GM18508 (cell line): ENCODE results near the gene XPC.

Source experiments
- ATAC-seq: cut with Tn5 transposase; IDR thresholded peaks from one replicate; pipeline ENCODE4 v1.9.1; 2021; ENCODE audit warnings: moderate number of reproducible peaks; ENCODE audit not compliant: insufficient read depth, unreplicated experiment

Gene XPC

DNA sequence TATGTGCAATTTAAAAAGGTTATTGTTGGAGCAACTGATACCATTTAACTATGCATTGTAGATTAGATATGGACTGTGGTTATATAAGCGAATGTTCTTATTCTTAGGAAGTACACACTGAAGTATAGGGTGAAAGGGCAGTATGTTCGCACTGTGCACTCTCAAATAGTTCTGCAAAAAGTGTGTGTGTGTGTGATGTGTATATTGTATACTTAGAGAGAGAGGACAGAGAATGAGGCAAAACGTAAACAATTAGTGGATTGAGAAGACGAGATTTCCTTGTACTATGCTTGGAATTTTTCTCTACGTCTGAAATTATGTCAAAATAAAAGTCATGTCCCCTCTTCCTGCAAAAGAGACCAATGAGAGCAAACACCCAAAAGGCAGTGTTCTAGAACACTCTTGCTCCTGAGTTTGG is 30.6 kb upstream of the XPC start:
- ATAC-seq, result no peak

DNA sequence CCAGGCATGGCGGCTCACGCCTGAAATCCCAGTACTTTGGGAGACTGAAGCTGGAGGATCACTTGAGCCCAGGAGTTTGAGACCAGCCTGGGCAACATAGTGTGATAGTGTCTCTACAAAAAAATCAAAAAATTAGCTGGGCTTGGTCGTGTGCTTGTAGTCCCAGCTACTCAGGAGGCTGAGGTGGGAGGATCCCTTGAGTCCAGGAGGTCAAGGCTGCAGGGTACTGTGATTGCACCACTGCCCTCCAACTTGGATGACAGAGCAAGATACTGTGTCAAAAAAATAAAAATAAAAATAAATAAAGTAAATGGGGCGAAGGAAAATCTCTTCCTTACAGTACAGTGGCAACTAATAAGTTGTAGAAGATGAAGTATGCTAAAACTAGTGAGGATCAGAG is 29.8 kb upstream of the XPC start:
- no peak for ATAC-seq

DNA sequence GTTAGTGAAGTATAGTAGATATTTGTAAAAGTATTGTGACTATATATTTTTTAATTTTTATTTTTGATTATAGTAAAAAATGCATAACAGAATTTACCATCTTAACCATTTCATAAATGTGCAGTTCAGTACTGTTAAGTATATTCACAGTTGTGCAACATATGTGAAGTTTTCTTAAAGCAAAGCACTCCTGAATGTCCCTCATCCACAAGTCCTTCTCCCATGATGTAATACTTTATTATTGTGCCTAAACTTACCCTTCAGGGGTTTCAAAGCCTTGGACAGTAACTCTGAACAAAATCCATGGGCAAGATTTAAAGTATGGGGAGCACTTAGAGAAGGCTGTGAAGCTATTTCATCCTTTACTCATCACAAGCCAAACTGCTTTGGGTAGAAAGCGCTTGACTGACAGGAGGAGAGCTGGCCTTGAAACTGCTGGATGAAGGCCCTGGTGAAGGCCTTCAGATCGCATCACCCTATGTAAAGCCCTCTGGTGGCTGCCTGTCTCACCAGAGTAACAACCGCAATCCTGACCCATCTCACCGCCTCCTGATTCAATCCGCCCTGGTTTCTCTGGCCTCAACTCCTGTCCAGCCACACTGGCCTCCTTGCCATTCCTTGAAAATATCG is 28.3 kb upstream of the XPC start:
- no peak for ATAC-seq

DNA sequence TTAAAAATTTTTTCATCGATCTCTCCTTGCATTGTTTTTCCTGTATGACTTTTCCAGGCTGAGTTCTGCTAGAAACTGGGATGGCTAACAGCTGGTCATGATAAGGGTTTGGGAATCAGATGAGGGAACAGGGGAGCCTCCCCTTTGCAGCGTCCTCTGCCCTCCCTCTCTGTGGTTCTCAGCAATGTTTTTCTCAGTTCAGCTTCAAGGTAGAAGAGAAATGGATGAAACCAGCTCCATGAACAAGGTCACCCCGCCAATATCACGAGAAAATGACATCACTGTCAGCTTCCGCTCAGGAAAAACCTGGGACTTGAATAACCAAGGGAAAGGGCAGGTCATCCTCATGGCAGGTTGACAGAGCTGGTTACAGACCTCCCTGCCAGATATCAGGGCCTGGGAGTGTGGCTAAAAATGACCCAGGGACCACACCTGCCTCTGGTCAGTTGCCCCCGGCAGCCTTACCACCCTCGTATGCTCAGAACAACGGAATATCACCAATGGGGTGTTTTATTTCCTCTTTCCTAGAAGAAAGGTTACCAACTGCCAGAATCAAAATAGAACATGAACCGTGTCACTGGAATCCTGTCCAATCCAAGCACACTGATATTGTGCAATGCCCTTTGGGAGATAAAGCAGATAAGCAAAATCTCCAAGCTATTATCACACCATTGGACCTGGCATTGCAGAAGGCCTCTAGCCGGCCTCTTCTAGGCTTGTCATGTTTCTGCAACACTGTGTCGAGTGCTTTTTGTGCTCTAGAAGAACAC is 26.3 kb upstream of the XPC start:
- ATAC-seq, result no peak

DNA sequence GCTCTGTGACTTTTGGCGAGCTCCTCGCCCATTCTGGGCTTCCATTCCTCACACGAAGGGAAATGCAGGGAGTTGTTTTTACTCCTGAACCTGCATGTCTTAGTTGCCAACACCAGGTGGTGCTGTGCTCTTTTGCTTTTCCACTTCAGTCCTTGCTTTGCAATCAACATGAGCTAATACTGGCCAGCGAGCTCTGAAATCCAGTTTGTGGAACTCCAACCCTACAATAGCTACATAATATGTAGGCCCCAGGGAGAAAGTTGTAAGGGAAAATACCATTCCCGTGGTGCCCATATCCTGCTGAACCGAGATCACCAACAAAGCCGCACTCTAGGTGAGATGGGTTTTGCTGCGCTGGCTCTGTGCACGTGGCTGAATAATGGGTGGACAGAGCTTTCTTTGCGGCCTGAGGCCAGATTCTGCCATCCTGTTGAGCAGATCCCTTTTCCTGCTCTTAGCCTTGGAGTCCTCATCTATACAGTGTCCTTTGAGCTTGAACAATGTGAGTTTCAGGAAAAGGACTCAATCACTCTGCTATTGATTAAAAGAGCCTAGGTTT is 25.2 kb upstream of the XPC start:
- ATAC-seq, result no peak

DNA sequence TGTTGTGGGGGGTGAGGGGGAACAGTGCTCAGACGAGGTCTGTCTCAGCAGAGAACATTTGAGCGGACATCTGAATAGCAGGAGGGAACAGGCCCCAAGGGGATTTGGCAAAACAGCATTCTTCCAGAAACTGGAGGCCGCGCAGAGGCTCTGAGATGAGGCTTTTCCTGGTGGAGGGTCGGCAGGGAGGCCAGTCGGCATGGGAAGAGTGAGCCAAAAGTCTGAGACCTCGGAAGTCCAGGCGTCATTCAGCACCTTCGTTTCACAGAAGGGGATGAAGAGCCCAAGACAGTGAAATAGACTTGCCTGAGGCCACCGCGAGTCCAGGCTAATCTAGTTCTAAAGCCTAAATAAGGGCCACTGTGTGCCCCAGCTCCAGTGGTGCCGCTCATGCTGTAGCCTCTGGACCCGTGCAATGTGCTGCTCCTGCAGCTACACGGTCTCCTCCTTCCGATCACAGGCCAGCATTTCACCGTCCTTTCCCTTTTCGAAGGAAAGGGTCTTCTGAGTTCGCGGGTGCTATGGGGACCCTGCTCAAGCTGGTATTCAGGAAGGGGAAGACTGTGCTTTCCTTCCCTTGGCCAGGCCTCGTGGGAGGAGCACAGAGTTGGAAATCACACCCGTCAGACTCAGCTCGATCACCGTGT is 24.6 kb upstream of the XPC start:
- no peak for ATAC-seq

DNA sequence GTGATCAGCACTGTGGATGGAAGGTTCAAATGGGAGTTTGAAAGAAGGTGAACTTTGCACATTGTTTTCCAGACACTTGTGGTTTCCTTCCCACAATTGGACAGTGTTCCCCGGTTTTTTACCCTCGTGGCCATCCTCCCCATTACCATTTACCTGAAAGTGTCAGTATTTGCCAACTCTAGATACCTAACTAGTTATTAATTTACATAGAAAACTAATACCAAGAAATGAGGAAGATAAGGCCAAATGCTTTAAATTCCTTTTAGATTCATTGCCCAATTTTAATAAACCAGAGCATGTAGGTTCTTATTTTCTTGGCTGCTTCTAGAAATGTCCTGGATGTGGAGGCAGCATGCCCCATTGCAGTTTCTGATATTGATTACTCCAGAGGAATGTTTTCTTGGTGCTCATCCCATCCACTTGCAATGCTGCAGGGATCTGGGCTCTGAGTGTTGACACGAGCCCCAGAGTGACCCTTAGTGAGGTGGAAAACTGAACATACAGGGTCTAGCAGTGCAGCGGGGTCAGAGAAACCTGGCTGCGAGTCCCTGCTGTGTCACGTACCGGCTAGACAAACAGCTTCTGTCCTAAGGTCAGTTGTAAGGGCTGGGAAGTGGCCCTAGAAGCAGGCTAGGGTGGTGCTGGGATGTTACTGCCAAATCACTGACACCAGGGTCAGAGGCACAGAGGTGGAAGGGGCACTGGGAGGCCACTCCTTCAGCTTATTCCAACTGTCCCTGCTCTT is 23.7 kb upstream of the XPC start:
- no peak for ATAC-seq

DNA sequence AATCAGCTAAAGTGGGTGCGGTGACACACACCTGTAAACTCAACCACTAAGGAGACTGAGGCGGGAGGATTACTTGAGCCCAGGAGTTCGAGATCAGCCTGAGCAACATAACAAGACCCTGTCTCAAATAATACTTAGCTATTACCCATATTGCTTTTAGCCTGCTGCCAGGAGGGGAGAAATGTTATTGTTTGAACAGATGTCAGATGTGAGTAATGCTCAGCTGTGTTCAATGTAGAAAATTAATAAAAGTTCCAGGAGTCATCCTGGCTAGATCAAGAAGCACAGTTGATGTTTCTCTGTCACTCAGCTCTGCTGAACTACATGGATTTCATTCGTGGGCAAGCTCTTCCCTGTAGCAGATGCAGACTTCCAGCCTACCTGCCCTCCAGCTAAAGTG is 22.4 kb upstream of the XPC start:
- no peak for ATAC-seq

DNA sequence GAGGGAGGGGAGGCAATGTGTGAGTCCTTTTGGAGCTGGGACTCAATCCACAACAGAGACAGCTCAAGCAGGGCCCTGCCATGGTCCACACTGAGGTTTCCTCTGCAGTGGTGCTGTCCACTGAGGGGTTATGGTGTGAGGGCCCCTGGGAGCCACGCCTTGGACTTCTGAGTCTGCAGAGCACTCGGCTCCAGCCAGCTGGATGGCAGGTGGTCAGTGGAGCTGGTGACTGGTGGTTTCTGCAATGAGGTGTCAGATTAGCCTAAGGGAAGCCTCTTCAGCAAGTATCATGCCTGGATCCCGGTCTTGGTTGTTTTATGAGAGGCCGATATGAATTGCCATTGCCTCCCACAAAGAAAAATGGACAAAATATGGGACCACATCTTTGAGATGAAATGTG is 21.9 kb upstream of the XPC start:
- ATAC-seq, result no peak

DNA sequence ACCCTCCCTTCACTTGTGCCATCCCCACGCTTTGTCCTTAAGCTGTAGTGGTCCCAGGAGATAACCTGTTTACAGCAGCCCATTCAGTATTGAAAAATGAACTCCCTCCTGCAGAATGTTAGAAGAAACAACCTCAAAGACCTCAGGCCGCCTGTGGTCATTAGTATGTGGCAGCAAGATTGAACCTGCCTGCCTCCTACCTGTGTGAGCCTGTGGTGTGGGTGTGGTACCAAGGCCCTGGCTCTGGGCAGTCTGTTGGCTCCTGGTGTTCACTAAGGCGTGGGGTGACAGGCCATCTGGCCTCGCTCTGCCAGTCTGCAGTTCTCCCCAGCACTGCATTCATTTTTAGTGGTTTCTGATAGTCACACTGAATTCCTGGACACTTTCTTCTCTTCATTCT is 21.2 kb upstream of the XPC start:
- ATAC-seq, result no peak

DNA sequence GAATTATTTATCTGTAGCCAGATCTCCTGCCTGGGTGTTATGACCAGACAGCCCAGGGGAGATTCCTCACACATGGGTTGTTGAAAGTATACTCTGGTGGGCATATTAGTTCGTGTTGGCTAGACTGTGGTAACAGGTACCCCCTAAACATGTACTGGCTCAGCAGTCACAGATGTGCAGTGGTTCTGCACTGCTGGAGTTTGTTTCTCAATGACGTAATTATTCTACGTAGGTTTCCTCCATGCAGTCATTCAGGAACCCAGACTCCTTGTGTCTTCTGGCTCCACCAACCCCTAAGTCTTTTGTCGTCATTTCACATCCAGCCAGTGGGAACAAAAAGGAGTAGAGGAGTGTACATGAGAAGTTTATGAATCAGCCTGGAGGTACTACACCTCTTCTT is 16.5 kb upstream of the XPC start:
- no peak for ATAC-seq

DNA sequence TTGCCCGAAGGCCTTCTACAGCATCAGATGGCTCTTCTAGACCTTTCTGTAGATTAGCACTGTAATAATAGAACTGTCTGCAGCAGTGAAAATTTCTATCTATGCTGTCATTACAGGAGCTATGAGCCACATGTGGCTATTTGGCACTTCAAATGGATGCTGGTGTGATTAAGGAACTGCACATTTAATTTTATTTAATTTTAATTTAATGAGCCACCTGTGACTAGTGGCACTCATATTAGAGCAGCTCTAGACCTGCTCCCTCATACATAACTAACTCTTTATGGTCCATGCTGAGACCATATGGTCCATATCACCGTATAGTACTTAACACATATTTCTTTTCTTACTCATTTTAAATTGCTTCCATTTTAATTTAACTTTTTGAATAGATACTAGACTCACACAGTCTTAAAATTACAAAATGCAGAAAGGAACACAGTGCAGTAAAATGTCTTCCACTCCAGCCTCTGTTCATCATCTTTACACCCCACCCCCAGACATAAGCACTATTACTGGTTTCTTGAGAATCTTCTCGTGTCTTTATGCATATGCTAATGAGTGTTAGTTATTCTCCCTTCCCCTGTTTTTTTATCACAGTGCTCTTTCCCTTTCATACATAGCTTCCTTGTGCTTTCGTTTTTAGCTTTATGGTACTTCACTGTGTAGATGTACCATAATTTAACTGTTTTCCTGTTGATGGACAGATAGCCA is 9.8 kb upstream of the XPC start:
- ATAC-seq, result no peak

DNA sequence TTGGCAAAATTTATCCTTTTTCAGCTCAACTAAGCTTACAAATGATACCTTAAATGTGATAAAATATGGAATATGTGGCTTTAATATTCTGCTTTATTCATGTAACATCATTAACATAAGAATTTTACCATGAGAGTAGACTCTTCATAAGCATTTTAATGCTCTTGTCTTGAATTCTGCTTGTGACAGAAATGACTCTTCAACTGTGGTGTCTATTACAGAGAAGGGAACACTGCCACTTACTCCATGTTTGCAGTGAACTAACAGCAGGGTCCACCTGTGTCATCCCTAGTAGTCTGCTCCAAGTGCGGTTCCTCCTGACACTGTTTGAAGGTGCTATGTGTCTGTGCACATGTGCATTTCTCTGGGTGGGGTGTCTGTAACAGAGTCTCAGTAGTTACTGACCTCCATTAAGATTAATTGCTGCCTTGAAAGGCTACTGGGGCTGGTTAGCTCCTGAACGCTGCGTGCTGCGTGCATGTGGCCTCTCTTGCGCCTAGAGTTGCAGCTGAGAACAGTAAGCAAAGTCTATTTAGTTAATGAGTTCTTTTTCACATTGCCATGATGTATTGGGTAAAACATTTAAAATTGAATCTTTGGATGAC is 8.6 kb upstream of the XPC start:
- no peak for ATAC-seq

DNA sequence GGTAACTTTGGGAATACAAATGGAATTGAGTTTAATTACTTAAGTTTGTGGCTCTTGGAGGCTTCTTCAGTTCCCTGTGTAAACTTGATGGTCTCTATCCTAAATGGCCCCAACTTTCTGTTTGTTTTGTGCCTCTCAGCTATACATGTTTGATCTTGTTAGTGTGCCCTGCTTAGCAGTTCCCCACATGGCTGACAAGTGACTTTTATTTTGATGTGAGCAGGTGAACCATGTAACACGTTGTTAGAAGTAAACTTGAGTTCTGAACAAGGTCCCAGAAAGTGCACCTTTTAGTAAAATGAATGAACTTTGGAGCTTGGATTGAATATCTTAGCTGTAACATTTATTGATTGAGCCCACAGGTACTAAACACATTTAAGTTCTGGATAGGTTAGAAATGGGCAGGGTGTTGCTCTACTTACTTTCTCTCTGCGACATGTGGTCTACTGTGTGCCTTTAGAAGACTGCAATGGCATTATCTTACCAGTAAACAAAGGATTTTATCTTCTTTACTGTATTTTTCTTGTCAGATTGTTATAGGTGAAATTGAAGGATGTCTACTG is 4.7 kb upstream of the XPC start:
- no peak for ATAC-seq

DNA sequence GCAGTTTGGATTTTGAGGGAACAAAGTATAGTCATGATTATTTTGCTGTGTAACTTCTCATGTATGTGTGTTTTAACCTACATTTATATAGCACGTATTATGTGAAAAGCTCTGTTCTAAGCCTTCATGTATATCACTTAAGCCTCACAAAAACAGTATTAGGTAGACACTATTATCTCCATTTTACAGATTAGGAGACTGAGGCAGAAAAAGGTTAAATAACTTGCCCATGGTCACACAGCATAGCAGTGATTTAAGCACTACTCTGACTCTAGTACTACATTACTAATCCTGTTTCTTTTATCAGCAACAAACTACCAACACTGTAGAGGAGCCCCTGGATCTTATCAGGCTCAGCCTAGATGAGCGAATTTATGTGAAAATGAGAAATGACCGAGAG is 2.9 kb upstream of the XPC start:
- no peak for ATAC-seq

DNA sequence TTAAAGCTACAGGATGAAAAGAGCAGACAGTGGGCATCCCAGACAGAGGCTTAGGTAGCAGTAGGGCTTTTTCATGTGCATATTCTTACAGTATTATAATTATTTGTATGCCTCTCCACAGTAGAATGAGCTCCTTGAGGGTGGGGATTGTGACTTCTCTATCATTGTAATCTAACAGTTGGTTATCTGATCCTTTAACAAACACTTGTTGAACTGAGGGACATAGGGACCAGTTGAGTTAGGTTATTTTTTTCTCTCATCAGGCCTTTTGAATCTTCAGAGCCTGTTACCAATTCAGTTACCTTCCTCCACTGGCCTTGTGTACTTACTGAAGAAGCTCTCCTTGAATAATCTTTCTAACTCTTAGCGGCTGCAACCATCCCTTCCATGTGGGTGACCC is 1.4 kb upstream of the XPC start:
- ATAC-seq, result no peak

DNA sequence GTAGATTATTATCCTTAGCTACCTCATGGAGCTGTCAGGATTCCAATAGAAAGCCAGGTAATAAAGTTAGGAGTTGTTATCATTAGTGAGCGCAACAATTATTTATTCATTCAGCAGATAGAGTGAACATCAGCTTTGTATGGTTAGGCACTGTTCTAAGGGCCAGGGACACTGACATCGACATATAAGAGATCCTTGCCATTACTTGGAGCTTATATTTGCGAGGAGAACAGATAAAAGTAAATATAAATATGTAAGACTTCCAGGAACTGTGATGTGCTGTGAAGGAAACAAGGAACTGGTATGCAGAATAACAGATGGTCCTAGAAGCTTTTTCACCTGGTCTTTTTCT is 689 bp upstream of the XPC start:
- ATAC-seq, result no peak

DNA sequence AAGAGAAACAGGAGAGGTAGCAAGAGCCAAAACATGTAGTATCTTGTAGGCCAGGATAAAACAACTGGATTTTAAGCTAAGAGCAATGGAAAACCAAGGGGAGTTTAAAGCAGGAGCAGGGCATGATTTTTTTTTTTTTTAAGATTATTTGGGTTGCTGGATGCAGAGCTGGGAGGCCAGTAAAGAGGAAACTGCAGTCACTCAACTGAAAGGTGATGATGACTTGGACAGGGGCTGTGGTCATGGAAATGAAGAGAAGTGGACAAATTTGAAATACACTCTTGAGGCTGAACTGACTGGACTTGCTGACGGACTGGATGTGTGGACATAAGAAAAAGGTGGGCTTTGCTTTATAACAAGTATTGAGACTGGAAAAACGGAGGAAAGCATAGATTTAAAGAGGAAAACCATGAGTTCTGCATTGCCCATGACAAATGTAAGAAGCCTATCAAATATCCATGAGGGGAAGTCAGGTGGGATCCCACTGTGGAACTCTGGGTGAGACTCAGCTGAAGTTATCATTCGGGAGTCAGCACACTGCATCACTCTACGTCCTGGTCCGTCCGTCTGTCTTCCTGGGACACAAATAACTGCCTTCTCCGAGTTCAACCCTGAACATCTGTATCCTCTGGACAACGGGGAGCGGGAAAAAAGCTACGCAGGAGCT is 688 bp downstream of the XPC start:
- ATAC-seq, result no peak
